K562 (cell line): ENCODE measurements around the gene MBD4. TPM values are rescaled to one million over a fixed set of nuclear protein-coding genes. Genes with fewer than 3 reads are reported as not detected.

Experiments
- AFF1 ChIP-seq, 2 experiments: fragments of 450-650 bp; IDR thresholded peaks; 2 replicates each; pipeline ENCODE4 v1.6.1; 2018; ENCODE audit warnings: mild to moderate bottlenecking in 2 of 2, low read depth in 1 of 2; ENCODE audit not compliant: partially characterized antibody in 2 of 2
- CBX3 ChIP-seq, 2 experiments: IDR thresholded peaks; 1 replicate in 1 of 2; 2 replicates in 1 of 2; pipeline ENCODE4 v1.6.1; 2012; ENCODE audit warnings: inconsistent platforms in 2 of 2, low read length in 2 of 2, borderline replicate concordance in 1 of 2, control low read depth in 1 of 2
- CBX8 ChIP-seq: fragments of 200-600 bp; sonication (generic); IDR thresholded peaks from 2 replicates; pipeline ENCODE4 v1.6.1; 2012; ENCODE audit warnings: borderline replicate concordance, mixed run types, low read depth, mild to moderate bottlenecking, moderate library complexity, mixed read lengths, low read length, control low read depth, inconsistent platforms; ENCODE audit not compliant: poor library complexity, severe bottlenecking; ENCODE audit errors: extremely low read depth
- EWSR1 ChIP-seq: fragments of 450-650 bp; IDR thresholded peaks from 2 replicates; pipeline ENCODE4 v1.6.1; 2018; ENCODE audit warnings: borderline replicate concordance, mild to moderate bottlenecking, low read depth, moderate library complexity; ENCODE audit not compliant: partially characterized antibody
- FOSL1 ChIP-seq: fragments of 200-800 bp; sonication (Bioruptor generic); conservative IDR thresholded peaks from 2 replicates; pipeline ENCODE4 v1.6.1; 2016; ENCODE audit warnings: missing genetic modification characterization, missing compliant biosample characterization
- HDAC3 ChIP-seq: fragments of 450-650 bp; IDR thresholded peaks from 2 replicates; pipeline ENCODE4 v1.6.1; 2018; ENCODE audit warnings: borderline replicate concordance, mild to moderate bottlenecking, moderate library complexity; ENCODE audit not compliant: partially characterized antibody
- MTA3 ChIP-seq: fragments of 450-650 bp; formaldehyde crosslinking; IDR thresholded peaks from 2 replicates; pipeline ENCODE4 v1.6.1; 2017; ENCODE audit warnings: mild to moderate bottlenecking, borderline replicate concordance
- MYBL2 ChIP-seq, 2 experiments: fragments of 450-650 bp in 1 of 2; sonication (generic) in 1 of 2; formaldehyde crosslinking in 1 of 2; IDR thresholded peaks; 2 replicates each; pipeline versions ENCODE4 v1.6.1 to v1.8.1; 2017 to 2022; ENCODE audit warnings: borderline replicate concordance in 1 of 2, inconsistent platforms in 1 of 2, low read depth in 1 of 2, mild to moderate bottlenecking in 1 of 2, missing genetic modification reagents in 1 of 2, moderate library complexity in 1 of 2
- MYC ChIP-seq, 2 experiments: fragments of 250-450 bp in 1 of 2; sonication (Bioruptor Pico) in 1 of 2; IDR thresholded peaks; 2 replicates each; pipeline versions ENCODE4 v1.5.1 to v1.6.1; 2012 to 2021; ENCODE audit warnings: low read depth in 2 of 2, borderline replicate concordance in 1 of 2, improper control_type of control experiment in 1 of 2, low read length in 1 of 2, mild to moderate bottlenecking in 1 of 2, moderate library complexity in 1 of 2
- NUFIP1 ChIP-seq: fragments of 450-650 bp; IDR thresholded peaks from 2 replicates; pipeline ENCODE4 v1.6.1; 2018; ENCODE audit not compliant: partially characterized antibody
- PTRF ChIP-seq: fragments of 450-650 bp; IDR thresholded peaks from 2 replicates; pipeline ENCODE4 v1.6.1; 2016; ENCODE audit warnings: mild to moderate bottlenecking, missing genetic modification characterization, missing compliant biosample characterization
- SAFB ChIP-seq: fragments of 200-400 bp; formaldehyde crosslinking; IDR thresholded peaks from 2 replicates; pipeline ENCODE4 v1.6.1; 2017; ENCODE audit warnings: low read depth, low read length, borderline replicate concordance
- ZBTB49 ChIP-seq: sonication (generic); formaldehyde crosslinking; IDR thresholded peaks from 2 replicates; pipeline ENCODE4 v1.8.0; 2022; ENCODE audit warnings: missing genetic modification reagents, mild to moderate bottlenecking, borderline replicate concordance
- ZKSCAN3 ChIP-seq: fragments of 250-450 bp; sonication (Bioruptor Pico); IDR thresholded peaks from 2 replicates; pipeline ENCODE4 v1.4.0; 2020
- ZNF511 ChIP-seq: sonication (generic); formaldehyde crosslinking; IDR thresholded peaks from 2 replicates; pipeline ENCODE4 v1.8.0; 2022; ENCODE audit warnings: mild to moderate bottlenecking, missing genetic modification reagents
- polyA plus RNA-seq, 8 experiments: library from polyadenylated mRNA; depleted of rRNA in 4 of 8; stranded (reverse) in 5 of 8; unstranded in 3 of 8; fragments of >200 nt; fragmentation: Nextera tagmentation in 2 of 8; fragmentation: Illumina TruSeq in 1 of 8; extraction: Ambion mirVana in 2 of 8; extraction: Trizol in 1 of 8; gene quantifications; 2 replicates each; pipeline versions ENCODE4 v1.2.1 to v1.2.3, GENCODE V29; 2011 to 2014; ENCODE audit warnings: inconsistent platforms in 1 of 8, missing spikeins in 1 of 8
- total RNA-seq, 7 experiments: library from RNA; depleted of rRNA in 6 of 7; stranded (reverse); fragments of >200 nt in 6 of 7; fragmentation: Illumina TruSeq in 2 of 7; extraction: Trizol in 2 of 7; gene quantifications; 2 replicates each; pipeline versions ENCODE4 v1.2.1 to v1.2.3, GENCODE V29; 2011 to 2021; ENCODE audit warnings: low replicate concordance in 1 of 7

Gene MBD4
- total and polyA plus RNA-seq, 9 of the 15 experiments (the other 6 are each of a cell fraction or from before 2014, with no cell fraction given), result 13.3 to 63.9 (median 39.0) TPM

- no peak for TF ChIP-seq AFF1 (IDR thresholded peaks at IDR 0.05; ENCODE audit: low read depth in 1 of 2, partially characterized antibody in 2 of 2)
- no peak for TF ChIP-seq MTA3
- no peak for TF ChIP-seq NUFIP1
- no peak for TF ChIP-seq SAFB
- no peak for TF ChIP-seq EWSR1
- TF ChIP-seq ZNF511 (CRISPR knock-in tag), result no peak
- no peak for TF ChIP-seq ZKSCAN3 (CRISPR knock-in tag)
- TF ChIP-seq CBX8, result no peak
- no peak for TF ChIP-seq HDAC3
- TF ChIP-seq MYBL2 (IDR thresholded peaks at IDR 0.05; ENCODE audit: low read depth), result no peak
- TF ChIP-seq MYBL2 (CRISPR knock-in tag; IDR thresholded peaks at IDR 0.05; ENCODE audit: borderline replicate concordance), result no peak
- no peak for TF ChIP-seq PTRF
- no peak for TF ChIP-seq ZBTB49 (CRISPR knock-in tag)
- no peak for TF ChIP-seq CBX3 (IDR thresholded peaks at IDR 0.05; ENCODE audit: borderline replicate concordance in 1 of 2, low read length in 2 of 2)
- no peak for TF ChIP-seq MYC (IDR thresholded peaks at IDR 0.05; ENCODE audit: low read depth, low read length)
- TF ChIP-seq MYC (CRISPR knock-in tag; IDR thresholded peaks at IDR 0.05; ENCODE audit: borderline replicate concordance, low read depth), result no peak
- no peak for TF ChIP-seq FOSL1 (tag)
These were observed 39.8 kb downstream of the MBD4 start (continued) for GRCh38 chr3:129399895-129400357.
